HEK293T (cell line): ENCODE data around the gene PCNX2.

ENCODE experiments used
- LEF1 ChIP-seq: fragments of 450-650 bp; IDR thresholded peaks from 2 replicates; pipeline ENCODE4 v1.6.1; 2017; ENCODE audit warnings: mild to moderate bottlenecking, borderline replicate concordance
- SP1 ChIP-seq: fragments of 450-650 bp; IDR thresholded peaks from 2 replicates; pipeline ENCODE4 v1.6.1; 2017
- TF ChIP-seq, protein P1 (sequence below): fragments of 450-650 bp; IDR thresholded peaks from 2 replicates; pipeline ENCODE4 v1.6.1; 2016

DNA sequence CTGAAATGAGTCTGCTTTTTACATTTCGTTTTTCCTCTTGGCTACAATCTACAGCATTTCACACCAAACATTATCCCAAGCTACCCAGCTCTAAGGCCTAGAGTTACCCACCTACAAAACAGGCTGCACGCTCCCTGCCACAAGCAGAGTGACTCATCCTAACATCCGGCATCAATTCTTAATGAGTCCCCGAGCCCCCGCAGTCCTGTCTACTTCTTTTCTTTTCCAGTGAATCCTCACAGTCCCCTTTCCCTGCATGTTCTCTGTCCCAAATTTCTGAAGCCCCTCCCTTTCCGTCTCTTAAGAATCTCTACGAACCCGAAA lies 650 bp downstream of the PCNX2 start:
- TF ChIP-seq, protein P1, sequence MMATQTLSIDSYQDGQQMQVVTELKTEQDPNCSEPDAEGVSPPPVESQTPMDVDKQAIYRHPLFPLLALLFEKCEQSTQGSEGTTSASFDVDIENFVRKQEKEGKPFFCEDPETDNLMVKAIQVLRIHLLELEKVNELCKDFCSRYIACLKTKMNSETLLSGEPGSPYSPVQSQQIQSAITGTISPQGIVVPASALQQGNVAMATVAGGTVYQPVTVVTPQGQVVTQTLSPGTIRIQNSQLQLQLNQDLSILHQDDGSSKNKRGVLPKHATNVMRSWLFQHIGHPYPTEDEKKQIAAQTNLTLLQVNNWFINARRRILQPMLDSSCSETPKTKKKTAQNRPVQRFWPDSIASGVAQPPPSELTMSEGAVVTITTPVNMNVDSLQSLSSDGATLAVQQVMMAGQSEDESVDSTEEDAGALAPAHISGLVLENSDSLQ = no peak
- TF ChIP-seq LEF1 (no peak), SP1 (no peak)
